NCI-H2107 (cell line): ENCODE results near the gene OBSL1.

ENCODE experiments used
- DNase-seq: peaks from one replicate; lab custom pipeline; 2025; lab: John Stamatoyannopoulos, UW

OBSL1 gene

DNA sequence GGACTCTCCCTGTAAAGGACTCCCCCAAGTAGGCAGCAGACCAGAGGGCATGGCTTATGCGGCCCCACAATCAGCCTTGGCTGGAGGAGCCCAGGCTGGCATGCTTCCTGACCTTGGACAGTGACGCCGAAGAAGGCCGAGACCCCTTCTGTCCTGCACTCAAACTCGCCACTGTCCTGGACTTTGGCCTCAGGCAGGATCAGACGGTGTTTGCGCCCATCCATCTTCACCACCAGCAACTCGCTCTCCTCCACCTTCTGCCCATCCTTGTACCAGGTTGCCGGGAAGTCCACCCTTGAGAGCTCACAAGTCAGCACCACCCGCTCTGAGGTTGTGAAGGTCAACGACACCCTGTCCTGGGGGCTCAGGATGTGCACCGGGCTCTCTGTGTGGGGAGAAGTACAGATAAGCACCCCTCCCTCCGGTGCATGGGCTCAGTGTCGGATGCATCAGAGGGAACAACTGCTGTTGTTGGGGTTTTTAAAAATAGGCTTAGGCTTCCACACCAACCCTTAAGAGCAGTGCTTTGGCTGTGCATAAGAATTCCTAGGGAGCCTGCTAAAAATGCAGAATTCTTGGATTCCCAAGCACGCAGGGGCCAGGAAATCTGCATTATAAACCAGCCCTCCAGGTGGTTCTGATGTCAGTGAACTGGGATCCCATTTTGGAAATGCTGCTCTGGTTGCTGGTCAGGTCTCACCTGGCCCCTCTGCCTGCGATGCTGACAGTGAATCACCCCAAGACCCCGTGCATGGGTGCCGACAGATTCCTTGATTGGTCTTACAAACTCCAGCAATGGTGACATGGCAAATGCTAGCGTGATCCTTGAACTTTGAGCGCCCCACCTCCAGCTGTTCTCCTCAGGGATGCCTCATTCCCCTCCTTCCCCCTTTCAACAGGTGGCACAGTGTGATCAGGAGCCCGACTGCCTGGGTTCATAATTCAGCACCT lies 5.9 kb downstream of the OBSL1 start:
- no peak for DNase-seq

DNA sequence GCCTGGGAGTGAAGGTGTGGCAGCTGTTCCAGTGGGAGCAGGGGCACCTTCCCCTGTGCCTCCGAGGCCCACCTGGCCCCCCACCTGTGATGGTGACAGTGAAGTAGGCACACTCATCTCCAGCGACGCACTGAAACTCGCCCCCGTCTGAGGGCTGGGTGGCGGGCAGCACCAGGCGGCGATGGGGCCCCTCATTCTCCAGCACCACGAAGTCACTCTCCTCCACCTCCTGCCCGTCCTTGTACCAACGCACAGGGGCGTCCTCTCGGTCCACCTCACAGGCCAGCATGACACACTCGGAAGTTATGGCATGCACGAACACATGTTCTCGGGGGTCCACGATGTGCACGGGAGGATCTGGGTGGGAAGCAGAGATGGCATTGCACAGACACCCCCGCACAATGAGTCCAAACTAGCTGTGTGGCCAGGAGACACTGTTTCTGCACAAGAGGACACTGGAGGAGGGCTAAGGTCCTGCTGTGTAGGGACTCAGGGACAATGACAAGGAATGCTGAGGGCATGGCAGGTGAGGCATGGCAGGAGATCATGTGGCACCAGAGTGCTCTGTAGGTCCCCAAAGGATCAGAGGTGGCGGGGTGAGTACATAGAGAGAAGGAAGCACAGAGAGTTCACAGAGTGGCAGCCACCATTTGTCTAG lies 7.9 kb downstream of the OBSL1 start:
- DNase-seq = no peak

DNA sequence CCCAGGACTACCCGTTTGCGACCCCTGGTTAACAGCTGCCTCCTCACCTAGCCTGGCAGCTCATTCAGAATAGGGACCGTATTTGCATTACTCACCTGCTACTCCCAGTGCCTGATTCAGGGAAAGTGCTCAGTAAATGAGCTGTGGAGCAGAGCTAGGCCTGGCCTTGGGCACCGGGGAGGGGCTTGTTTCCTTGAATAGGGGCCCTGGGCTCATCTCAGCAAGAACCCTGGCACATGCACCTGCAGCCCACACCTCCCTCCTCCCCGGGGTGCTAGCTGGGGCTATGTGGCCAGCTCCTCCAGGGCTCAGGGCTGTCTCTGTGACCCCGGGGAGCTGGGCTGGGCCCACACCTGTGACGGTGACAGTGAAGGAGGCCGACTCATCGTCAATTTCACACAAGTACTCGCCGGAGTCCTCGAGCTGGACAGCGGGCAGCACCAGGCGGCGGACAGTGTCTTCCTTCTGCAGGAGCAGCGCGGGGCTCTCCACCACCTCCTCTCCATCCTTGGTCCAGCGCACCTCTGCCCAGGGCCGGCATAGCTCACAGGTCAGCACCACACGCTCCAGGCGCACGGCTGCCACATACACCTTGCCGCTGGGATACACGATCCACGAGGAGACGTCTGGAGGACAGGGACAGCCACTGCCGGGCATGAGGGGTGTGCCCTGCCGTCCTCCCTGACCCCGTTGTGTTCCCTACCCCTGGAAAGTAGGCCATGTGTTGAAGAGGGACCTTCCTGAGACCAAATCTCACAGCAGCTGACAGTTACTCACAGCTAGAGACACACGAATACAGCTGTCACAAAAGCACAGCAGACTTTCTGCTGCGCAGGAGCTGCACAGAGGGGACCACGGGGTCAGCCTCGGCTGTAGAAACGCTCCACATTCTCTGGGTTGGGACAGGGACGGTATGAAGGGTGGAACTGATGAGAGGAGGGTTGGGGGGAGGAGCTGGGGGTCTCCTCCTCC lies 9.0 kb downstream of the OBSL1 start:
- DNase-seq = no peak

- no peak for DNase-seq
Measured at GRCh38 chr2:219561179-219562048, 9.9 kb downstream of the OBSL1 start.

DNA sequence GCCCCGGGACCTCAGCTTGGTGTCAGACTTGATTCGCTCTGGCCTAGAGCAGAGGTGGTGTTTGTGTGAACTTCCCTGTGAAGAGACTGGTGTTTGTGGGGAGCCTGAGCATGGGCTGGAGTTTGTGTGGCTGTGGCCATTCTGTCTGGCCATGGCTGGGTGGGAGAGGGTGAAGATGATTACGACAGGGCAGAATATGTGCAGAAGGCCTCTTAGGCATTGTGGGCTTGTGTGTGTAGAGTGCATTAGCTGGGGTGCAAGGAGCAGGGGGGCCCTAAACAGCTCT lies 10.5 kb downstream of the OBSL1 start:
- no peak for DNase-seq

DNA sequence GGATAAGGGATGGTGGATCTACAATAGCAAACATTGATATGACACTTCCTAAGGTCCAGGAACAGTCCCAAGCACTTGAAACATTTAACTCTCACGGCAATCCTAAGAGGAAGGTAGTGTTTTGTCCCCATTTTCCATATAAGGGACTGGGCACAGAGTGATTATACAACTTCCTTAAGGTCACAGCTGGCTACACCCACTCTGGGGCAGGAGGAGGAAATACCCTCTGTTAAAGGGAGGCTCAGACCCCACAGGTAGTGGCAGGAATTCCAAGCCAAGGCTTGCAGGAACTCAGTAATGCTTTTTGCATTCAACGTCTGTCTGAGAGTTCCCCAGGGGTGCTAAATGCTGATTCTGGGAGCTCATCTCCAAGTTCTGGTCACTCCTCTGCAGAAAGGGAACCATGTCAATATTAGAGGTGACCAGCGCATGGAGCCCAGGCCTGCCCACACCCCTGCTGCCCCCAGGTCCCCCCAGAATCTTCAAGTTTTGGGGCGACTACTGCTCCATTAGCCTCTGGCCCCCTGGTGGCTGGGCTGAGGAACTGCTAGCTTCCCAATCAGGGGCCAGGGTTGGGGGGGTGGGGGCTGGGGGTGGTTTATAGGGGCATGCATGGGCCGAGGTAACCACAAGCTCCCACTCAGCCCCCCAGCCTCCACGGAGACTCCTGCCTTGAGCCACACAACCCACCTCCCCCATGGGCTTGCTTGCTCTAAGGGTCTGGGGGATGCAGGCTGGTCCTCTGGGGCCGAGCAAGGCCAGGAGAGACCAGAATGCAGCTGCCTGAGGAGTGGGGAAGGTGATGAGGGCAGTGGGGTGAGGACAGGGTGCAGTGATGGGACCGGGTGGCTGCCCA lies 11.1 kb downstream of the OBSL1 start:
- DNase-seq = no peak

- DNase-seq = no peak
Measured at GRCh38 chr2:219559156-219559915, 12.0 kb downstream of the OBSL1 start.

DNA sequence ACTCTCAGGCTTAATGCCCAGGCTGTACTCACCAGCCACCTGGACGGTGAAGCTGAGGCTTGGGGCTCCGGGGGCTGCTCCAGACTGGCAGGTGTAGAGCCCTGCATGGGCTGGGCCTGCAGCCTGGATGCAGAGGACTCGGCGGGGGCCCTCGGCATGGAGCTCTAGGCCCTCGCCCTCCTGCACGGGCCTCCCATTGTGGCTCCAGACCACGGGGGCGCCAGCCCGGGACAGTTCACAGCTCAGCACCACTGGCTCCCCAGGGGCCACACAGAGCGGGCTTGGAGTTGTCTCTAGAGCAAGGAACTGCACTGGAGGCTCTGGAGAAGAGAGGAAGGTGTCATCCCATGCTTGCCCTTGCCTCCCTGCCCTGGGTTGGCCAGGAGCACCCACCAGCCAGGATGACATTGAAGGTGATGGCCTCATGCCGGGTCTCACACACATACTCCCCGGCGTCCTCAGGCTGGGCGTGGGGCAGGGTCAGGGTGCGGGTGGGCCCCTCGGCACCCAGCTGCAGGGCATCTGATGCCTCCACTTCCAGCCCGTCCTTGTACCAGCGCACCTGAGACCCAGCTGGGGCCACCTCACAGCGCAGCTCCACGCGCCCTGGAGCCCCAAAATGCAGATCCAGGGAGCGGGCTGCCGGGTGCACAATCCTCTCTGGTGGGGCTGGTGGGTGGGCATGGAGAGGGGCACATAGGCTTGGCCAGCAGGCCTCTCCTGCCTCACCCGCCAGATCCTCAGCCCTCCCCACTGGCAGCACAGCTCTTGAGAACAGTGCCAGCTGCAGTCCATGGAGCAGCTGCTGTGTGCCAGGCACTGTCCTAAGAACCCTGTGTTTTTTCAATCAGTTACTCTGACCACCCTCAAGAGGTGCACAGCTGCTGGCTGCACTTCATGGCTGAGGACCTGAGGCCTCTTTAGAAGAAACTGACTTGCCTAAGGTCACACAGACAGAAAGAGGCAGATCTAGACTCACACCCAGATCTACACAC lies 13.3 kb downstream of the OBSL1 start:
- DNase-seq = no peak

- no peak for DNase-seq
Measured at GRCh38 chr2:219557320-219557719, 14.0 kb downstream of the OBSL1 start.

DNA sequence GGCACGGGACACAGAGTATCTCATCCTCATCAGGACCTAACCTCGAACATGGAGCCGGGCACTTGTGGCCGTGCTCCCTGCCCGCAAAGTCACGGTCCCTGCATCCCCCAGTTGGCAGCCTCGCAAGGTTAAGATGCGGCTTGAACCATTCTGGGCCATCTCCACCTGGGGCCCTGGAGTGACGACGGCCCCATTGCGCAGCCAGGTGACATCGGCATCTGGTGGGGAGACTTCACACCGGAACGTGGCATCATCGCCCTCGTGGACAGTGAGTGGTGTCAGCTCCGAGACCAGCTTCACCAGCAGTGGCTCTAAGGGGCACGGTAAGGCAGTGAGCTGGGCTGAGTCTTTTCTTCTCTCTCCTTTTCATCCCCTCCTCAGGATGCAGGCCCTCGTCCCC lies 14.9 kb downstream of the OBSL1 start:
- DNase-seq = no peak

- no peak for DNase-seq
Measured at GRCh38 chr2:219555956-219556355, 15.4 kb downstream of the OBSL1 start.

- no peak for DNase-seq
Measured at GRCh38 chr2:219554350-219554749, 17.0 kb downstream of the OBSL1 start.

- DNase-seq = no peak
Measured at GRCh38 chr2:219553463-219553963, 17.8 kb downstream of the OBSL1 start.

GRCh38 chr2:219553168-219553417 lies 18.2 kb downstream of the OBSL1 start:
- DNase-seq = no peak

GRCh38 chr2:219552382-219553167 lies 18.8 kb downstream of the OBSL1 start:
- peak; percentile 32 for DNase-seq

GRCh38 chr2:219551441-219552381 lies 19.6 kb downstream of the OBSL1 start:
- DNase-seq = no peak

DNA sequence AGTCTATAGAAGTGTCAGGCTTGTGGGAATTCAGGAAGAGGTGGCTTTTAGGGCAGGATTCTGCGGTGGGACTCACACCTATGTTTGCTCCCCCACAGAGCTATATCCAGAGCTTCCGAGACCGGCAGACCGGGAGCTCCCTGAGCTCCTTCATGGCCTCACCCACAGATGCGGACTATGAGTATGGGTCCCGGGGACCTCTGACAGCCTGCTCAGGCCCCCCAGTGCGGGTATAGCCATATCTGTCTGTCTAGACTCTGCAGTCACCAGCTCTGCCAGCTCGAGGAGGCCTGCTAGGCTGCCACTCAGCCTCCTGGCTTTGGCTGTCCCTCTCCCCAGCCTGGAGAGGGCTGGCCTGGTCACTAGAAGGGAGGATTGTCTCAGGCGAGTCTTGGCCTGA lies 21.7 kb downstream of the OBSL1 start:
- DNase-seq = no peak
